ENCODE data around the gene DPY19L1.

DNA sequence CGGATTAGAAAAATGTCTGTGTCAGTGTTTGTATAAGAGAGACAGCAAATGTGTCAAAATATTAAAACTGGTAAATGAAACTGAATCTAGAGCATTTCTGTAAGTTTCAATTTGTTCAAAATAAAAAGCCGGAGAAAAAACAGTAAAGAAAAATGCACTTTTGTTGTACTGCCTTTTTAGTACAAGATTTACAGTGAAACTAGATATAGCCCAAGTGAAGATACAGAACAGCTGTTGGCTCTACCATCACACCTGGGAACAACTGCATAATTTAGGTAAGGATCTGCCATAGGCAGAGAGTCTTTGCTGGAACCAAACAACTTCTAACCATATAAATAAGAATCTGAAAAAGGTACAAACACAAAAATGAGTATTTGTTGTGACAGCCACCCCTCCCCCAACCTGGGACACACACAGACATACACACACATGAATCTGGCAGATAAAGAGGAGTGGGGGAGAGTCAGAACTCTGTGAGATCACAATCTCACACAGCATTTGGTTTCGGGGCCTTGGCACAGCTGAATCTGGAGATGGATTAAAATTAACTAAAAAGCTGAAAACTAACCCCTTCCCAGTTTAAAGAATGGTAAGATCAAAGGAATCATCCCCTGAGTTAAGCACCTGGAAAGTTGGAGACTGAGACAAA lies 54.8 kb downstream of the DPY19L1 start:
- TF ChIP-seq, protein P1, sequence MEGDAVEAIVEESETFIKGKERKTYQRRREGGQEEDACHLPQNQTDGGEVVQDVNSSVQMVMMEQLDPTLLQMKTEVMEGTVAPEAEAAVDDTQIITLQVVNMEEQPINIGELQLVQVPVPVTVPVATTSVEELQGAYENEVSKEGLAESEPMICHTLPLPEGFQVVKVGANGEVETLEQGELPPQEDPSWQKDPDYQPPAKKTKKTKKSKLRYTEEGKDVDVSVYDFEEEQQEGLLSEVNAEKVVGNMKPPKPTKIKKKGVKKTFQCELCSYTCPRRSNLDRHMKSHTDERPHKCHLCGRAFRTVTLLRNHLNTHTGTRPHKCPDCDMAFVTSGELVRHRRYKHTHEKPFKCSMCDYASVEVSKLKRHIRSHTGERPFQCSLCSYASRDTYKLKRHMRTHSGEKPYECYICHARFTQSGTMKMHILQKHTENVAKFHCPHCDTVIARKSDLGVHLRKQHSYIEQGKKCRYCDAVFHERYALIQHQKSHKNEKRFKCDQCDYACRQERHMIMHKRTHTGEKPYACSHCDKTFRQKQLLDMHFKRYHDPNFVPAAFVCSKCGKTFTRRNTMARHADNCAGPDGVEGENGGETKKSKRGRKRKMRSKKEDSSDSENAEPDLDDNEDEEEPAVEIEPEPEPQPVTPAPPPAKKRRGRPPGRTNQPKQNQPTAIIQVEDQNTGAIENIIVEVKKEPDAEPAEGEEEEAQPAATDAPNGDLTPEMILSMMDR (IDR thresholded peaks at IDR 0.05): no peak
- TF ChIP-seq EZH2 (IDR thresholded peaks at IDR 0.05): no peak
- no peak for TF ChIP-seq EZH2phosphoT487 (IDR thresholded peaks at IDR 0.05)
